HCT116 (cell line): ENCODE data around the gene EPHB2. TPM values are rescaled to one million over a fixed set of nuclear protein-coding genes. Genes with fewer than 3 reads are reported as not detected.

ENCODE experiments used
- ATAC-seq: fragments of 200-7000 bp; cut with Tn5 transposase; 2 replicates; pipeline ENCODE4 v1.9.1; 2020; ENCODE audit warnings: mild to moderate bottlenecking, moderate library complexity
- BruUV-seq: library from RNA; stranded (reverse); fragments of 400-500 nt; replicated peaks from 2 replicates; lab custom pipeline; 2021; lab: Mats Ljungman, UMichigan
- CTCF ChIA-PET: fragments of 300-600 bp; sonication (Branson Sonifier 250); formaldehyde crosslinking; loops from one replicate; lab custom pipeline; 2021; ENCODE audit warnings: antibody characterized with exemption; lab: Charles Lee
- POLR2A ChIA-PET: fragments of 300-600, 350-600 bp; sonication (Branson Sonifier 250); formaldehyde crosslinking; loops from one replicate; lab custom pipeline; 2021; ENCODE audit warnings: antibody characterized with exemption; lab: Charles Lee
- RAD21 ChIA-PET, 2 experiments: fragments of 300-600 bp; sonication (Branson Sonifier 250); formaldehyde crosslinking; loops; one replicate each; lab custom pipeline; 2023; ENCODE audit warnings: low total read pairs in 2 of 2; ENCODE audit not compliant: uncharacterized antibody in 2 of 2, unreplicated experiment in 2 of 2, low non-redundant PET in 1 of 2; lab: Charles Lee
- DNase-seq: peaks from one replicate; pipeline ENCODE4 v3.0.0-alpha.2; 2010; ENCODE audit warnings: low read depth, low spot score
- H2AFZ ChIP-seq: fragments of 200-600 bp; shearing (Covaris generic), sonication (generic); 2 replicates; pipeline ENCODE4 v1.6.1; 2017; ENCODE audit warnings: low read depth, mixed run types, mixed read lengths, antibody characterized with exemption, low read length; ENCODE audit not compliant: poor library complexity, severe bottlenecking
- H3K27ac ChIP-seq: 2 replicates; pipeline ENCODE4 v1.5.1; 2012; ENCODE audit warnings: low read depth, low read length
- H3K27me3 ChIP-seq: fragments of 200-600 bp; sonication (generic); 2 replicates; pipeline ENCODE4 v1.6.1; 2016; ENCODE audit warnings: mixed run types, low read length, mixed read lengths; ENCODE audit not compliant: insufficient read depth
- H3K36me3 ChIP-seq, 2 experiments: fragments of 200-500 bp in 1 of 2; fragments of 200-600 bp in 1 of 2; sonication (Bioruptor generic) in 1 of 2; sonication (generic) in 1 of 2; 2 replicates each; pipeline versions ENCODE4 v1.5.1 to v1.6.1; 2014 to 2016; ENCODE audit warnings: low read length in 2 of 2, inconsistent platforms in 1 of 2, mixed read lengths in 1 of 2, mixed run types in 1 of 2; ENCODE audit not compliant: insufficient read depth in 2 of 2, control insufficient read depth in 1 of 2
- H3K4me1 ChIP-seq, 2 experiments: fragments of 200-600 bp in 1 of 2; sonication (generic) in 1 of 2; 2 replicates each; pipeline versions ENCODE4 v1.5.1 to v1.6.1; 2012 to 2017; ENCODE audit warnings: low read length in 2 of 2, inconsistent platforms in 1 of 2, mild to moderate bottlenecking in 1 of 2, mixed read lengths in 1 of 2, mixed run types in 1 of 2, moderate library complexity in 1 of 2; ENCODE audit not compliant: insufficient read depth in 2 of 2, control insufficient read depth in 1 of 2
- H3K4me2 ChIP-seq: fragments of 200-600 bp; sonication (generic); 2 replicates; pipeline ENCODE4 v1.6.1; 2017; ENCODE audit warnings: mixed run types, low read length, mixed read lengths
- H3K4me3 ChIP-seq, 2 experiments: fragments of 200-600 bp in 1 of 2; sonication (generic) in 1 of 2; replicated peaks in 1 of 2; 2 replicates each; pipeline ENCODE4 v1.5.1; 2011 to 2016; ENCODE audit warnings: low read length in 2 of 2, control low read depth in 1 of 2, low read depth in 1 of 2, mild to moderate bottlenecking in 1 of 2, mixed read lengths in 1 of 2, mixed run types in 1 of 2
- H3K79me2 ChIP-seq: fragments of 200-600 bp; sonication (generic); 2 replicates; pipeline ENCODE4 v1.6.1; 2017; ENCODE audit warnings: mild to moderate bottlenecking, mixed run types, low read length, moderate library complexity, mixed read lengths; ENCODE audit not compliant: insufficient read depth
- H3K9ac ChIP-seq: fragments of 200-600 bp; sonication (generic); 2 replicates; pipeline ENCODE4 v1.6.1; 2016; ENCODE audit warnings: low read length, mixed read lengths
- H3K9me2 ChIP-seq: fragments of 200-600 bp; sonication (generic), shearing (Covaris generic); 2 replicates; pipeline ENCODE4 v1.6.1; 2017; ENCODE audit warnings: mixed run types, mild to moderate bottlenecking, moderate library complexity; ENCODE audit not compliant: insufficient read depth
- H3K9me3 ChIP-seq, 2 experiments: fragments of 200-500 bp in 1 of 2; fragments of 200-600 bp in 1 of 2; sonication (Bioruptor generic) in 1 of 2; sonication (generic) in 1 of 2; 2 replicates each; pipeline ENCODE4 v1.6.1; 2014 to 2017; ENCODE audit warnings: low read length in 2 of 2, mixed read lengths in 2 of 2, inconsistent platforms in 1 of 2, low read depth in 1 of 2, mild to moderate bottlenecking in 1 of 2, mixed run types in 1 of 2, moderate library complexity in 1 of 2; ENCODE audit not compliant: control insufficient read depth in 1 of 2, insufficient read depth in 1 of 2
- H4K20me1 ChIP-seq: fragments of 200-600 bp; sonication (generic), shearing (Covaris generic); 2 replicates; pipeline ENCODE4 v1.6.1; 2017; ENCODE audit warnings: mixed run types, mild to moderate bottlenecking, moderate library complexity; ENCODE audit not compliant: insufficient read depth
- CBX3 ChIP-seq: IDR thresholded peaks from 2 replicates; pipeline ENCODE4 v1.6.1; 2012; ENCODE audit warnings: low read depth
- CEBPB ChIP-seq: IDR thresholded peaks from 2 replicates; pipeline ENCODE4 v1.6.1; 2012; ENCODE audit warnings: low read depth
- EGR1 ChIP-seq: IDR thresholded peaks from 2 replicates; pipeline ENCODE4 v1.6.1; 2012; ENCODE audit warnings: low read depth
- EZH2 ChIP-seq: fragments of 200-600 bp; sonication (generic); IDR thresholded peaks from 2 replicates; pipeline ENCODE4 v1.6.1; 2017; ENCODE audit warnings: antibody characterized with exemption, mixed run types
- FOSL1 ChIP-seq: IDR thresholded peaks from 2 replicates; pipeline ENCODE4 v1.6.1; 2012; ENCODE audit warnings: low read depth
- JUND ChIP-seq: IDR thresholded peaks from 2 replicates; pipeline ENCODE4 v1.6.1; 2012
- MAX ChIP-seq: IDR thresholded peaks from 2 replicates; pipeline ENCODE4 v1.6.1; 2012
- POLR2A ChIP-seq: IDR thresholded peaks from 2 replicates; pipeline ENCODE4 v1.7.0; 2011; ENCODE audit warnings: borderline replicate concordance; ENCODE audit not compliant: insufficient read depth, insufficient read length; ENCODE audit errors: extremely low read depth
- POLR2AphosphoS5 ChIP-seq: IDR thresholded peaks from 2 replicates; pipeline ENCODE4 v1.6.1; 2011; ENCODE audit warnings: mild to moderate bottlenecking, low read depth, low read length, moderate library complexity
- RAD21 ChIP-seq: IDR thresholded peaks from 2 replicates; pipeline ENCODE4 v1.6.1; 2012; ENCODE audit warnings: low read depth, mild to moderate bottlenecking
- SIN3A ChIP-seq: IDR thresholded peaks from 2 replicates; pipeline ENCODE4 v1.6.1; 2012; ENCODE audit warnings: low read depth
- SP1 ChIP-seq: IDR thresholded peaks from 2 replicates; pipeline ENCODE4 v1.6.1; 2012; ENCODE audit warnings: low read depth
- SRF ChIP-seq: IDR thresholded peaks from 2 replicates; pipeline ENCODE4 v1.6.1; 2012; ENCODE audit warnings: low read depth
- TCF7L2 ChIP-seq: IDR thresholded peaks from 2 replicates; pipeline ENCODE4 v1.7.0; 2011; ENCODE audit warnings: borderline replicate concordance, inconsistent platforms; ENCODE audit not compliant: insufficient read depth, insufficient read length; ENCODE audit errors: extremely low read depth
- YY1 ChIP-seq: IDR thresholded peaks from 2 replicates; pipeline ENCODE4 v1.6.1; 2011; ENCODE audit warnings: low read length, low read depth, moderate library complexity, mild to moderate bottlenecking; ENCODE audit not compliant: insufficient replicate concordance; ENCODE audit errors: extremely low read depth
- ZFX ChIP-seq: fragments of 450-650 bp; IDR thresholded peaks from 2 replicates; pipeline ENCODE4 v1.6.1; 2017
- intact Hi-C: fragments of 100-400 bp; cut with micrococcal nuclease; formaldehyde crosslinking; loops from 2 replicates; pipeline ENCODE4 v1.10.0; 2022
- total RNA-seq: library from RNA; stranded (reverse); gene quantifications from one replicate; pipeline ENCODE4 v1.2.1, GENCODE V29; 2021; ENCODE audit not compliant: unreplicated experiment
- TF ChIP-seq, protein P1 (sequence below): IDR thresholded peaks from 2 replicates; pipeline ENCODE4 v1.6.1; 2011; ENCODE audit warnings: mild to moderate bottlenecking, low read length, moderate library complexity; ENCODE audit not compliant: insufficient replicate concordance; ENCODE audit errors: extremely low read depth
- TF ChIP-seq, protein P2 (sequence below): IDR thresholded peaks from 2 replicates; pipeline ENCODE4 v1.6.1; 2012
- TF ChIP-seq, protein P3 (sequence below): IDR thresholded peaks from 2 replicates; pipeline ENCODE4 v1.6.1; 2012; ENCODE audit warnings: low read depth
- TF ChIP-seq, protein P4 (sequence below), 3 experiments: fragments of 200-600 bp in 1 of 3; sonication (generic) in 1 of 3; IDR thresholded peaks in 2 of 3; conservative IDR thresholded peaks in 1 of 3; 2 replicates each; pipeline ENCODE4 v1.5.1; 2012 to 2017; ENCODE audit warnings: low read depth in 2 of 3, low read length in 2 of 3, antibody characterized with exemption in 1 of 3, borderline replicate concordance in 1 of 3, control low read depth in 1 of 3, mild to moderate bottlenecking in 1 of 3, mixed read lengths in 1 of 3, mixed run types in 1 of 3, moderate library complexity in 1 of 3; ENCODE audit not compliant: insufficient read depth in 1 of 3

EPHB2 gene
- total RNA-seq, 1 experiment from 2014 or later: 19.5 TPM

DNA sequence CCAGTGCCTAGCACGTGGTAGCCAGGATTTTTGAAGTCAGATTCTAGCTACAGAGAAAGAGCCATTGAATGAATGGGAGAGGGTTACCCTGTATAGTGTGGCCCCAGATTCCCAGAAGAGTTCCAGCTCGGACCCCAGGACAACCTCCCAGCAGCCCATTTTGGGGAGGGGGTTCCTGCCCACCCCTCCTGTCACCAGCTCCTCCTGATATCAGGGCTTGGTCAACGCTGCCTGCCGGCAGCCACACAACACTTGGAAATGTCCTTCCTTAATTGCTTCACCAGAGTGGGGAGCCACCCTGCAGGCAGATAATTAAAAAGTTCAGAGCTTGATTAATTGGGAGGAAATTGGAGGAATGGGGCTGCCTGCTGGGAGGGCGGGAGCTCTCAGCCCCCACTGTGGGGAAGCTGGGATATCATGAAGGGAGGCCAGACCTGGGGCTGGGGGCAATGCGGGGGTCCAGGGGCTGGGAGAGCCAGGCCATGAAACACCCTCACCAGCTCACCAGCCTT, 141.6 kb downstream of the EPHB2 start:
- Histone ChIP-seq H3K4me2 (no peak overlapping the region), H3K36me3 (no peaks in the 10 kb centered on the region), H3K9me2 (no peaks in the 10 kb centered on the region), H4K20me1 (no peaks in the 10 kb centered on the region)
- ATAC-seq: no peak
- RAD21 ChIA-PET: no interaction called here
- CTCF ChIA-PET: interaction anchor here (1.6 to 2.2 kb wide), 2 partner anchors 10 to 147 kb away, joined by 3 to 8 read pairs; no protein-coding TSS in a partner anchor
- TF ChIP-seq SP1 (no peak), EGR1 (no peak), MAX (no peak), FOSL1 (no peak), TCF7L2 (no peak), YY1 (no peak), POLR2A (no peak), RAD21 (no peak), POLR2AphosphoS5 (no peak), EZH2 (no peak), ZFX (no peak), CEBPB (no peak), SIN3A (no peak), CBX3 (no peak), SRF (no peak), JUND (no peak)
- TF ChIP-seq, protein P1, sequence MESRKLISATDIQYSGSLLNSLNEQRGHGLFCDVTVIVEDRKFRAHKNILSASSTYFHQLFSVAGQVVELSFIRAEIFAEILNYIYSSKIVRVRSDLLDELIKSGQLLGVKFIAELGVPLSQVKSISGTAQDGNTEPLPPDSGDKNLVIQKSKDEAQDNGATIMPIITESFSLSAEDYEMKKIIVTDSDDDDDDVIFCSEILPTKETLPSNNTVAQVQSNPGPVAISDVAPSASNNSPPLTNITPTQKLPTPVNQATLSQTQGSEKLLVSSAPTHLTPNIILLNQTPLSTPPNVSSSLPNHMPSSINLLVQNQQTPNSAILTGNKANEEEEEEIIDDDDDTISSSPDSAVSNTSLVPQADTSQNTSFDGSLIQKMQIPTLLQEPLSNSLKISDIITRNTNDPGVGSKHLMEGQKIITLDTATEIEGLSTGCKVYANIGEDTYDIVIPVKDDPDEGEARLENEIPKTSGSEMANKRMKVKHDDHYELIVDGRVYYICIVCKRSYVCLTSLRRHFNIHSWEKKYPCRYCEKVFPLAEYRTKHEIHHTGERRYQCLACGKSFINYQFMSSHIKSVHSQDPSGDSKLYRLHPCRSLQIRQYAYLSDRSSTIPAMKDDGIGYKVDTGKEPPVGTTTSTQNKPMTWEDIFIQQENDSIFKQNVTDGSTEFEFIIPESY: no peak
- TF ChIP-seq, protein P2, sequence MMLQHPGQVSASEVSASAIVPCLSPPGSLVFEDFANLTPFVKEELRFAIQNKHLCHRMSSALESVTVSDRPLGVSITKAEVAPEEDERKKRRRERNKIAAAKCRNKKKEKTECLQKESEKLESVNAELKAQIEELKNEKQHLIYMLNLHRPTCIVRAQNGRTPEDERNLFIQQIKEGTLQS: no peak
- TF ChIP-seq, protein P3, sequence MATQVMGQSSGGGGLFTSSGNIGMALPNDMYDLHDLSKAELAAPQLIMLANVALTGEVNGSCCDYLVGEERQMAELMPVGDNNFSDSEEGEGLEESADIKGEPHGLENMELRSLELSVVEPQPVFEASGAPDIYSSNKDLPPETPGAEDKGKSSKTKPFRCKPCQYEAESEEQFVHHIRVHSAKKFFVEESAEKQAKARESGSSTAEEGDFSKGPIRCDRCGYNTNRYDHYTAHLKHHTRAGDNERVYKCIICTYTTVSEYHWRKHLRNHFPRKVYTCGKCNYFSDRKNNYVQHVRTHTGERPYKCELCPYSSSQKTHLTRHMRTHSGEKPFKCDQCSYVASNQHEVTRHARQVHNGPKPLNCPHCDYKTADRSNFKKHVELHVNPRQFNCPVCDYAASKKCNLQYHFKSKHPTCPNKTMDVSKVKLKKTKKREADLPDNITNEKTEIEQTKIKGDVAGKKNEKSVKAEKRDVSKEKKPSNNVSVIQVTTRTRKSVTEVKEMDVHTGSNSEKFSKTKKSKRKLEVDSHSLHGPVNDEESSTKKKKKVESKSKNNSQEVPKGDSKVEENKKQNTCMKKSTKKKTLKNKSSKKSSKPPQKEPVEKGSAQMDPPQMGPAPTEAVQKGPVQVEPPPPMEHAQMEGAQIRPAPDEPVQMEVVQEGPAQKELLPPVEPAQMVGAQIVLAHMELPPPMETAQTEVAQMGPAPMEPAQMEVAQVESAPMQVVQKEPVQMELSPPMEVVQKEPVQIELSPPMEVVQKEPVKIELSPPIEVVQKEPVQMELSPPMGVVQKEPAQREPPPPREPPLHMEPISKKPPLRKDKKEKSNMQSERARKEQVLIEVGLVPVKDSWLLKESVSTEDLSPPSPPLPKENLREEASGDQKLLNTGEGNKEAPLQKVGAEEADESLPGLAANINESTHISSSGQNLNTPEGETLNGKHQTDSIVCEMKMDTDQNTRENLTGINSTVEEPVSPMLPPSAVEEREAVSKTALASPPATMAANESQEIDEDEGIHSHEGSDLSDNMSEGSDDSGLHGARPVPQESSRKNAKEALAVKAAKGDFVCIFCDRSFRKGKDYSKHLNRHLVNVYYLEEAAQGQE: no peak
- TF ChIP-seq, protein P4, sequence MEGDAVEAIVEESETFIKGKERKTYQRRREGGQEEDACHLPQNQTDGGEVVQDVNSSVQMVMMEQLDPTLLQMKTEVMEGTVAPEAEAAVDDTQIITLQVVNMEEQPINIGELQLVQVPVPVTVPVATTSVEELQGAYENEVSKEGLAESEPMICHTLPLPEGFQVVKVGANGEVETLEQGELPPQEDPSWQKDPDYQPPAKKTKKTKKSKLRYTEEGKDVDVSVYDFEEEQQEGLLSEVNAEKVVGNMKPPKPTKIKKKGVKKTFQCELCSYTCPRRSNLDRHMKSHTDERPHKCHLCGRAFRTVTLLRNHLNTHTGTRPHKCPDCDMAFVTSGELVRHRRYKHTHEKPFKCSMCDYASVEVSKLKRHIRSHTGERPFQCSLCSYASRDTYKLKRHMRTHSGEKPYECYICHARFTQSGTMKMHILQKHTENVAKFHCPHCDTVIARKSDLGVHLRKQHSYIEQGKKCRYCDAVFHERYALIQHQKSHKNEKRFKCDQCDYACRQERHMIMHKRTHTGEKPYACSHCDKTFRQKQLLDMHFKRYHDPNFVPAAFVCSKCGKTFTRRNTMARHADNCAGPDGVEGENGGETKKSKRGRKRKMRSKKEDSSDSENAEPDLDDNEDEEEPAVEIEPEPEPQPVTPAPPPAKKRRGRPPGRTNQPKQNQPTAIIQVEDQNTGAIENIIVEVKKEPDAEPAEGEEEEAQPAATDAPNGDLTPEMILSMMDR (IDR thresholded peaks at IDR 0.05 in 2 of 3, conservative IDR thresholded peaks at IDR 0.05 in 1 of 3; ENCODE audit: borderline replicate concordance in 1 of 3, insufficient read depth in 1 of 3, low read depth in 2 of 3, low read length in 2 of 3): no peak
- TF ChIP-seq, all 23 proteins: peak for 0
- POLR2A ChIA-PET: interaction anchor here (1.3 kb wide), 1 partner anchor 9 kb away, joined by 4 read pairs; no protein-coding TSS in a partner anchor
- Histone ChIP-seq H3K4me1 (no peaks in the 10 kb centered on the region; a peak in 1 of 4 replicates), H2AFZ (no peak overlapping the region), H3K27me3 (no peaks in the 10 kb centered on the region), H3K79me2 (no peaks in the 10 kb centered on the region), H3K27ac (no peak overlapping the region), H3K4me3 (no peak overlapping the region), H3K9ac (no peak overlapping the region), H3K9me3 (no peaks in the 10 kb centered on the region)
- BruUV-seq: no TSS peak
- intact Hi-C loops: no loop called here
- no peak for DNase-seq
